LNCAP (cell line): Measurements from ENCODE around the gene ACTMAP.

Experiments
- TF ChIP-seq, protein P1 (sequence below): fragments of 450-650 bp; IDR thresholded peaks from 2 replicates; pipeline ENCODE4 v1.5.1; 2017; ENCODE audit warnings: mild to moderate bottlenecking

Gene ACTMAP

DNA sequence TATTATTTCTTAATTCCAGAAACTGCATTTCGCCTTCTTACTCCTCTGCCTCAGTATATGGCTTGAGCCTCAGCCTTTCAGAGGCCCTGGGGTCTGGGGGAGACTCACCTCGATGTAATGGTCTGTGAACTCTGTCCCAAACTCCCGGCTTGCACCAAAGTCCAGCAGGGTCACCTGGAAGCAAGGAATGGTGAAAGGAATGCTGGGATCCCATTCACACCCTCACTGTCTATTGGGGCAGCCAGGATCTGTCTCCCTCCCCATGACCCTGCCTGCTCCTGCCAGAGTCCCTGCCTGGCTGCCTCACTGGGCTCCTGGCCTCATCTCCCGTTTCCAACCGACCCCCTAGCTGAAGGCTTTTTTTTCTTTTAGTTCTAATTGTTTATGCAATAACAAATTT is 54.4 kb downstream of the ACTMAP start:
- TF ChIP-seq, protein P1, sequence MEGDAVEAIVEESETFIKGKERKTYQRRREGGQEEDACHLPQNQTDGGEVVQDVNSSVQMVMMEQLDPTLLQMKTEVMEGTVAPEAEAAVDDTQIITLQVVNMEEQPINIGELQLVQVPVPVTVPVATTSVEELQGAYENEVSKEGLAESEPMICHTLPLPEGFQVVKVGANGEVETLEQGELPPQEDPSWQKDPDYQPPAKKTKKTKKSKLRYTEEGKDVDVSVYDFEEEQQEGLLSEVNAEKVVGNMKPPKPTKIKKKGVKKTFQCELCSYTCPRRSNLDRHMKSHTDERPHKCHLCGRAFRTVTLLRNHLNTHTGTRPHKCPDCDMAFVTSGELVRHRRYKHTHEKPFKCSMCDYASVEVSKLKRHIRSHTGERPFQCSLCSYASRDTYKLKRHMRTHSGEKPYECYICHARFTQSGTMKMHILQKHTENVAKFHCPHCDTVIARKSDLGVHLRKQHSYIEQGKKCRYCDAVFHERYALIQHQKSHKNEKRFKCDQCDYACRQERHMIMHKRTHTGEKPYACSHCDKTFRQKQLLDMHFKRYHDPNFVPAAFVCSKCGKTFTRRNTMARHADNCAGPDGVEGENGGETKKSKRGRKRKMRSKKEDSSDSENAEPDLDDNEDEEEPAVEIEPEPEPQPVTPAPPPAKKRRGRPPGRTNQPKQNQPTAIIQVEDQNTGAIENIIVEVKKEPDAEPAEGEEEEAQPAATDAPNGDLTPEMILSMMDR = no peak

DNA sequence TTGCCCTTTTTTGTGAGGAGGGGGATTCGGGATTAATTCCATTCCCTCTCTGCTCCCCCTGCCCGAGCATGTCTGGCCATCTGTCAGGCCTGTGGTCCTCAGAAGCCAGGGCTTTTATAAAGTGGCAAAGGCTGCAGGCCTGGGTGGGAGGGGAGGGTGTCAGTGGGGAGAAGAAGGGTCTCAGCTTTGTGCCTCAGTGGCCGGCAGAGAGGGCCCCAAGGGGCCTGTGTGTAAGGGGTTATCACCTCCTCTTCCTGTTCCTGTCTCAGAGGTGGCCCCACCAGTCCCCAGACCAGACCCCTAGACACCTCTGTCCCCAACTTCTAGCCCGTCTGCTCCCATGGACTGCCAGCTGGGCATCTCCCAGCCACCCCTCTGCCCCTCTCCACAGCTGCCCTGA is 56.4 kb downstream of the ACTMAP start:
- TF ChIP-seq, protein P1 = no peak

DNA sequence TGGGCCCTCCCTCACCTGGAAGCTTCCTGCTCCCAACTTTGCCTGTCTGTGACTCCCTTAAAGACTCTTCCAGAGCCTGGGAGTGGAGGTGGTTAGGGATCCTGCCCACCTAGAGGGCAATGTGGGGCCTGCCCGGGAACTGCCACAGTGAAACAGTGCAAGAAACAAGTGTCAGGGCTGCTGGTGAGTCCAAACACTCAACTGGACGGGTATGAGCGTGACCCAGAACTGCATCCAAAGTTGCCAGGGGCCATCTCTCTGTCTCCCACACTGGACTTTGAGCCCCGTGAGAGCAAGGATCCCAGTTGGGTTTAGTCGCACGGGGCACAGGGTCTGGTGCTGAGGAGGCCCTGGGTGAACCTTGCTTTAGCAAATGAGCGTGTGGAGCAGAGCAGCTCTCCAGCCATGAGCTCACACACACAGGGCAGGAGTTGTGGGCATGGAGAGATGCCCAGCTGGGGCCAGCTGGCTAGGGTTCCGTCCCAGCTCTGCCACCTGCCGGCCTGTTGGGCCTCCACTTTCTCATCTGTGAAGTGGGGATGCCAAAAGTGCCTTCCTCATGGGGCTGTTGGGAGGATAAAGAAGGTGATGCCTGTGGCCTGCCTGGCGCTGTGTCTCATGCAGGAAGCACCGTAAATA is 57.0 kb downstream of the ACTMAP start:
- TF ChIP-seq, protein P1 = no peak; the same call in 1 of the 2 replicates

DNA sequence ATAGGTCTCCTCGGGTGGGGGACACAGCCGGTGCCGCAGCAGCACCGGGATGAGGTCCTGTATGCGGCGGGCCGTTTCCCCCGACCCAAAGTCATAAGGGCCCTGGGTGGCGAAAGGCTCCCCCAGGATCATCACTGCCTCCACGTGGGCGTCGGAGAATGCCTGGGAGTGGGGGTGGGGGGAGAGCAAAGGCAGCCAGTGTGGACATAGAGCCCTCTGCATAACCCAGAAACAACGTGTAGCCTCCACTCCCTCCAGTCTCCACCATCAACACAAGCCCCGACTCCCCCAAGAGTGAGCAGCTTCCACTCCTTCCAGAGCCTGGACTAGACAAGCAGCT is 58.1 kb downstream of the ACTMAP start:
- TF ChIP-seq, protein P1 = no peak

DNA sequence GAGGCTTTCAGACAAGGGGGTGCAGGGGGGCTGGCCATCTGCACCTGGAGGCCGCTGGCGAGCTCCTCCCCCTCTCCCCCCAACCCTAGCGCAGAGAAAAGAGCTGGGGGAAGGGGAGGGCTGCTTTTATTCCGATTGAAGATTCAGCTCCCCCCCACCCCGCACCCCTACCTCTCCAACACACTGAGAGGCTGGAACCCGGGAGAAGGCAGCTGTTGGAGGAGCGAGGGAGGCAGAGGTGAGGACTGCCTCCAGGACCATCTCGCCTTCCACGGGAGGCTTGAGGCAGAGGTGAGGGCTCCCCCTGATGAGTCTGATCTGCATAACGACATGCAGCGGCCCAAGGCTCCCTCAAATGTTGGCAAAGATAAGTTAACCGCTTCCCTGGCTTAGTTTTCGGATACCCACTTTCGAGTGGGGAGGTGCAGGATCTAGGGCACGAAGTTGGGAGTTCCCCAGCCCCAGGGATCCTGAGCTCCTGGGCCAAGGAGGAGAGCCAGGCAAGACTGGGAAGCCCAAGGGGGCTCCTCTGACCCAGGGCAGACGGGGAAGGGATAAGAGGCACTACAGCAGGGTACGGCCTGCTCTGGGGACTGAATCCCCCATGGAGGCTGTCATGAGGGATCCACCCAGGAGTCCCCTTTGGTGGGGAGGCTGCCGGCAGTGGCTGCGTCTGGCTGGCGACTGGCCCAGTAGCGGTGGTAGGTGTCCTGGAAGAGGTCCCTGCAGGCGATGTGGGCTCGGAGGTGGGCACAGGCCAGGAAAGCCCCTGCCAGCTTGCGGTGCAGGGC is 58.7 kb downstream of the ACTMAP start:
- TF ChIP-seq, protein P1 = no peak
